GM21825 (cell line): ENCODE measurements around the gene EMD.

ENCODE experiments used
- ATAC-seq: cut with Tn5 transposase; IDR thresholded peaks from one replicate; pipeline ENCODE4 v1.9.1; 2021; ENCODE audit warnings: mild to moderate bottlenecking, moderate library complexity; ENCODE audit not compliant: unreplicated experiment

The EMD gene

GRCh38 chrX:154355094-154355775 lies 23.9 kb upstream of the EMD start:
- ATAC-seq: no peak

GRCh38 chrX:154355776-154356140 lies 23.3 kb upstream of the EMD start:
- no peak for ATAC-seq

- no peak for ATAC-seq
Measured at GRCh38 chrX:154356596-154356995, 22.5 kb upstream of the EMD start.

- ATAC-seq: no peak
Measured at GRCh38 chrX:154357205-154357604, 21.9 kb upstream of the EMD start.

GRCh38 chrX:154358011-154358410 lies 21.1 kb upstream of the EMD start:
- no peak for ATAC-seq

GRCh38 chrX:154358829-154359228 lies 20.3 kb upstream of the EMD start:
- ATAC-seq: no peak

GRCh38 chrX:154359362-154360154 lies 19.5 kb upstream of the EMD start:
- no peak for ATAC-seq

- ATAC-seq: no peak
Measured at GRCh38 chrX:154360155-154360713, 18.9 kb upstream of the EMD start.

GRCh38 chrX:154362085-154362742 lies 16.9 kb upstream of the EMD start:
- no peak for ATAC-seq

- ATAC-seq: no peak
Measured at GRCh38 chrX:154363706-154364439, 15.2 kb upstream of the EMD start.

- ATAC-seq: no peak
Measured at GRCh38 chrX:154365052-154365600, 14.0 kb upstream of the EMD start.

- no peak for ATAC-seq
Measured at GRCh38 chrX:154365997-154366665, 13.0 kb upstream of the EMD start.

- ATAC-seq: no peak
Measured at GRCh38 chrX:154366666-154367055, 12.4 kb upstream of the EMD start.

- ATAC-seq: no peak
Measured at GRCh38 chrX:154367474-154368308, 11.4 kb upstream of the EMD start.

GRCh38 chrX:154368630-154369448 lies 10.3 kb upstream of the EMD start:
- ATAC-seq: peak; percentile 30

- ATAC-seq: no peak
Measured at GRCh38 chrX:154369449-154370299, 9.4 kb upstream of the EMD start.

GRCh38 chrX:154370300-154371016 lies 8.6 kb upstream of the EMD start:
- ATAC-seq: no peak
